ENCODE measurements around the gene LRRC72.
A peak's percentile ranks its signal among the peaks of the same experiment; 100 is the strongest.
"Not testable (repeated sequence)": the region's sequence is repeated elsewhere in the genome, so short reads cannot be mapped to it uniquely, and the experiment has no call there.

The LRRC72 gene

GRCh38 chr7:16493266-16493665, 33.4 kb upstream of the LRRC72 start:
- no peak overlapping the region for H3K4me3 ChIP-seq (ENCODE audit: low read depth, low read length)
- no peak for TF ChIP-seq CTCF (IDR thresholded peaks at IDR 0.05; ENCODE audit: control insufficient read depth, extremely low read depth, insufficient read depth)
- no peak for DNase-seq (ENCODE audit: low read depth)

- no peak overlapping the region for H3K4me3 ChIP-seq (ENCODE audit: low read depth, low read length)
- TF ChIP-seq CTCF (IDR thresholded peaks at IDR 0.05; ENCODE audit: control insufficient read depth, extremely low read depth, insufficient read depth), result no peak
These were observed 32.1 kb upstream of the LRRC72 start for GRCh38 chr7:16494551-16494950.

GRCh38 chr7:16494955-16495719, 31.5 kb upstream of the LRRC72 start:
- peak; percentile 69 for DNase-seq (ENCODE audit: low read depth)
- TF ChIP-seq CTCF (IDR thresholded peaks at IDR 0.05; ENCODE audit: control insufficient read depth, extremely low read depth, insufficient read depth), result no peak
- no peak overlapping the region for H3K4me3 ChIP-seq (ENCODE audit: low read depth, low read length)

More at GRCh38 chr7:16494551-16494950, 32.1 kb upstream of the LRRC72 start:
- no peak for DNase-seq (ENCODE audit: low read depth)

- no peak for DNase-seq (ENCODE audit: low read depth)
- TF ChIP-seq CTCF (IDR thresholded peaks at IDR 0.05; ENCODE audit: control insufficient read depth, extremely low read depth, insufficient read depth), result no peak
- H3K4me3 ChIP-seq (ENCODE audit: low read depth, low read length), result no peak overlapping the region
These were observed 28.5 kb upstream of the LRRC72 start for GRCh38 chr7:16498122-16498521.

GRCh38 chr7:16502303-16502702, 24.3 kb upstream of the LRRC72 start:
- DNase-seq (ENCODE audit: low read depth), result no peak
- no peak overlapping the region for H3K4me3 ChIP-seq (ENCODE audit: low read depth, low read length)
- TF ChIP-seq CTCF (IDR thresholded peaks at IDR 0.05; ENCODE audit: control insufficient read depth, extremely low read depth, insufficient read depth), result no peak

- H3K4me3 ChIP-seq (ENCODE audit: low read depth, low read length), result no peak overlapping the region
- DNase-seq (ENCODE audit: low read depth), result no peak
- TF ChIP-seq CTCF (IDR thresholded peaks at IDR 0.05; ENCODE audit: control insufficient read depth, extremely low read depth, insufficient read depth), result no peak
These were observed 22.6 kb upstream of the LRRC72 start for GRCh38 chr7:16504019-16504418.

- H3K4me3 ChIP-seq (ENCODE audit: low read depth, low read length); DNase-seq (ENCODE audit: low read depth): not testable (repeated sequence)
These were observed 20.2 kb upstream of the LRRC72 start for GRCh38 chr7:16506422-16506821.
